GM23338 (cell line): ENCODE results near the gene CCNG2. TPM values are rescaled to one million over a fixed set of nuclear protein-coding genes. Genes with fewer than 3 reads are reported as not detected.

Source experiments
- ATAC-seq: fragments of 200-7000 bp; cut with Tn5 transposase; 3 replicates; pipeline ENCODE4 v1.9.1; 2020
- DNase-seq: peaks from one replicate; pipeline ENCODE4 v3.0.0-alpha.2; 2015; ENCODE audit warnings: low spot score
- H2AFZ ChIP-seq: fragments of 200-600 bp; sonication (generic); 2 replicates; pipeline ENCODE4 v1.8.0; 2016; ENCODE audit warnings: antibody characterized with exemption, mild to moderate bottlenecking, moderate library complexity
- H3F3A ChIP-seq: fragments of 200-600 bp; sonication (generic); replicated peaks from 2 replicates; pipeline ENCODE4 v1.8.0; 2017; ENCODE audit warnings: antibody characterized with exemption, mixed run types, low read depth
- H3K27ac ChIP-seq: fragments of 200-600 bp; sonication (generic); 2 replicates; pipeline ENCODE4 v1.6.1; 2016; ENCODE audit warnings: low read depth
- H3K27me3 ChIP-seq: fragments of 200-600 bp; sonication (generic); 2 replicates; pipeline ENCODE4 v1.8.0; 2016; ENCODE audit warnings: mild to moderate bottlenecking, mixed run types, moderate library complexity; ENCODE audit not compliant: insufficient read depth
- H3K36me3 ChIP-seq: fragments of 200-600 bp; sonication (generic); 2 replicates; pipeline ENCODE4 v1.8.0; 2016; ENCODE audit warnings: mild to moderate bottlenecking; ENCODE audit not compliant: insufficient read depth
- H3K4me1 ChIP-seq: fragments of 200-600 bp; sonication (generic); 2 replicates; pipeline ENCODE4 v1.8.0; 2016; ENCODE audit warnings: mild to moderate bottlenecking, moderate library complexity; ENCODE audit not compliant: insufficient read depth
- H3K4me2 ChIP-seq: fragments of 200-600 bp; sonication (generic); 2 replicates; pipeline ENCODE4 v1.7.1; 2017; ENCODE audit warnings: mixed run types
- H3K4me3 ChIP-seq: fragments of 200-600 bp; sonication (generic); 2 replicates; pipeline ENCODE4 v1.6.1; 2016; ENCODE audit warnings: mixed run types
- H3K79me2 ChIP-seq: fragments of 200-600 bp; sonication (generic); replicated peaks from 2 replicates; pipeline ENCODE4 v1.8.0; 2017; ENCODE audit warnings: mild to moderate bottlenecking; ENCODE audit not compliant: insufficient read depth
- H3K9me2 ChIP-seq: fragments of 200-600 bp; sonication (generic); 2 replicates; pipeline ENCODE4 v1.8.0; 2017; ENCODE audit not compliant: insufficient read depth
- H4K20me1 ChIP-seq: fragments of 200-600 bp; sonication (generic); replicated peaks from 2 replicates; pipeline ENCODE4 v1.8.0; 2017; ENCODE audit warnings: mild to moderate bottlenecking; ENCODE audit not compliant: insufficient read depth
- H3K27ac Mint-ChIP-seq: 2 replicates; pipeline ENCODE4 v1.8.0; 2020; ENCODE audit warnings: inconsistent platforms, mild to moderate bottlenecking, moderate library complexity, mixed read lengths
- H3K27me3 Mint-ChIP-seq: 3 replicates; pipeline ENCODE4 v1.8.0; 2022; ENCODE audit warnings: low read depth, mild to moderate bottlenecking, moderate library complexity, mixed read lengths, inconsistent platforms; ENCODE audit not compliant: insufficient read depth, poor library complexity
- H3K36me3 Mint-ChIP-seq: 3 replicates; pipeline ENCODE4 v1.8.0; 2021; ENCODE audit warnings: low read depth, mild to moderate bottlenecking, inconsistent platforms, moderate library complexity, mixed read lengths
- H3K4me1 Mint-ChIP-seq: 3 replicates; pipeline ENCODE4 v1.8.0; 2020; ENCODE audit warnings: mild to moderate bottlenecking, inconsistent platforms, mixed read lengths
- H3K4me3 Mint-ChIP-seq: 3 replicates; pipeline ENCODE4 v1.8.0; 2021; ENCODE audit warnings: moderate library complexity, mild to moderate bottlenecking, inconsistent platforms, mixed read lengths
- H3K9me3 Mint-ChIP-seq: 3 replicates; pipeline ENCODE4 v1.8.0; 2020; ENCODE audit warnings: moderate library complexity, mild to moderate bottlenecking, inconsistent platforms, mixed read lengths
- CREB1 ChIP-seq: fragments of 250-450 bp; sonication (Bioruptor Pico); IDR thresholded peaks from 2 replicates; pipeline ENCODE4 v1.5.0; 2020; ENCODE audit warnings: low read depth, mild to moderate bottlenecking, moderate library complexity
- CTCF ChIP-seq, 2 experiments: fragments of 200-600 bp in 1 of 2; sonication (generic) in 1 of 2; conservative IDR thresholded peaks; 2 replicates each; pipeline versions ENCODE4 v1.5.1 to v1.6.1; 2016 to 2017; ENCODE audit warnings: antibody characterized with exemption in 2 of 2, low read depth in 2 of 2, mild to moderate bottlenecking in 2 of 2, moderate library complexity in 1 of 2
- ETS1 ChIP-seq: IDR thresholded peaks from 2 replicates; pipeline ENCODE4 v1.6.1; 2016; ENCODE audit warnings: antibody characterized with exemption
- EZH2 ChIP-seq: fragments of 200-600 bp; sonication (generic); IDR thresholded peaks from one replicate; pipeline ENCODE4 v1.8.0; 2017; ENCODE audit warnings: antibody characterized with exemption, mild to moderate bottlenecking, low read depth; ENCODE audit not compliant: unreplicated experiment
- JUNB ChIP-seq: IDR thresholded peaks from one replicate; pipeline ENCODE4 v1.6.1; 2016; ENCODE audit warnings: antibody characterized with exemption; ENCODE audit not compliant: unreplicated experiment
- REST ChIP-seq: IDR thresholded peaks from one replicate; pipeline ENCODE4 v1.6.1; 2018; ENCODE audit warnings: antibody characterized with exemption; ENCODE audit not compliant: unreplicated experiment
- ZNF114 ChIP-seq: fragments of 250-450 bp; sonication (Bioruptor Pico); IDR thresholded peaks from 2 replicates; pipeline ENCODE4 v1.5.0; 2020; ENCODE audit warnings: mild to moderate bottlenecking, moderate library complexity
- ZNF331 ChIP-seq: fragments of 250-450 bp; sonication (Bioruptor Pico); IDR thresholded peaks from 2 replicates; pipeline ENCODE4 v1.5.0; 2020; ENCODE audit warnings: low read depth, mild to moderate bottlenecking, moderate library complexity
- ZNF462 ChIP-seq: fragments of 250-450 bp; sonication (Bioruptor Pico); IDR thresholded peaks from 2 replicates; pipeline ENCODE4 v1.5.0; 2020; ENCODE audit warnings: mild to moderate bottlenecking, moderate library complexity
- polyA plus RNA-seq: library from polyadenylated mRNA; unstranded; fragments of >200 nt; fragmentation: Nextera tagmentation; extraction: Ambion mirVana; gene quantifications from 2 replicates; pipeline ENCODE4 v1.2.1, GENCODE V29; 2016
- total RNA-seq: library from RNA; depleted of rRNA; stranded (reverse); fragments of >200 nt; shearing (Covaris generic); gene quantifications from 2 replicates; pipeline ENCODE4 v1.2.3, GENCODE V29; 2014

Gene CCNG2
- total and polyA plus RNA-seq, 2 experiments from 2014 or later = 7.1 to 16.5 TPM

- TF ChIP-seq REST (no peak), EZH2 (no peak), CTCF (conservative IDR thresholded peaks at IDR 0.05; ENCODE audit: low read depth in 2 of 2) (no peak), JUNB (no peak), ZNF331 (CRISPR knock-in tag) (no peak), ETS1 (no peak), ZNF114 (CRISPR knock-in tag) (no peak), CREB1 (CRISPR knock-in tag) (no peak)
Measured at GRCh38 chr4:77179519-77179918, 22.5 kb downstream of the CCNG2 start (continued).

- Mint-ChIP-seq H3K4me1 (peaks cover 18% of the 10 kb centered on the region), H3K27ac (no peak overlapping the region), H3K36me3 (no peaks in the 10 kb centered on the region), H3K4me3 (no peak overlapping the region), H3K27me3 (peaks cover 18% of the 10 kb centered on the region), H3K9me3 (no peaks in the 10 kb centered on the region)
- ATAC-seq (peak; percentile 62), DNase-seq (peak; percentile 43)
- H3K9me2 ChIP-seq = no peaks in the 10 kb centered on the region
- peaks cover 4% of the 10 kb centered on the region; the same call in 1 of the 2 replicates for H3K4me1 ChIP-seq
- TF ChIP-seq ZNF462 (CRISPR knock-in tag) (no peak), CTCF (conservative IDR thresholded peaks at IDR 0.05; ENCODE audit: low read depth in 2 of 2) (0 out of 4 replicates have a peak, but pooled peaks of 1 of the 2 experiments have one; percentile 18)
- no peaks in the 10 kb centered on the region for H4K20me1 ChIP-seq
- H3K27me3 ChIP-seq = peaks cover 16% of the 10 kb centered on the region
- H3K4me3 ChIP-seq = no peak overlapping the region
- H3K79me2 ChIP-seq = no peaks in the 10 kb centered on the region
- peak overlapping the region; percentile 63; the same call in 1 of the 2 replicates for H2AFZ ChIP-seq
- no peaks in the 10 kb centered on the region for H3F3A ChIP-seq
- H3K27ac ChIP-seq = no peak overlapping the region
- no peak overlapping the region for H3K4me2 ChIP-seq
- no peaks in the 10 kb centered on the region for H3K36me3 ChIP-seq
Measured at GRCh38 chr4:77181720-77182119, 24.7 kb downstream of the CCNG2 start.
